GM21390 (cell line): ENCODE data around the gene FAM200B.
"Not testable (repeated sequence)": the region's sequence is repeated elsewhere in the genome, so short reads cannot be mapped to it uniquely, and the experiment has no call there.

ENCODE experiments used
- ATAC-seq: cut with Tn5 transposase; IDR thresholded peaks from one replicate; pipeline ENCODE4 v1.9.1; 2021; ENCODE audit not compliant: unreplicated experiment

FAM200B gene

DNA sequence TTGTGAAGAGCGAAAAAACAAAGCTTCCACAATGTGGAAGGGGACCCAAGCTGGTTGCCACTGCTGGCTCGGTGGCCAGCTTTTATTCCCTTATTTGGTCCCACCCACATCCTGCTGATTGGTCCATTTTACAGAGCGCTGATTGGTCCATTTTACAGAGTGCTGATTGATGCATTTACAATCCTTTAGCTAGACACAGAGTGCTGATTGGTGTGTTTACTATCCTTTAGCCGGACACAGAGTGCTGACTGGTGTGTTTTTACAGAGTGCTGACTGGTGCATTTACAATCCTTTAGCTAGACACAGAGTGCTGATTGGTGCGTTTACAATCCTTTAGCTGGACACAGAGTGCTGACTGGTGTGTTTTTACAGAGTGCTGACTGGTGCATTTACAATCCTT, 51.4 kb downstream of the FAM200B start:
- not testable (repeated sequence) for ATAC-seq

- ATAC-seq = no peak
Measured at GRCh38 chr4:15735536-15735935, 53.9 kb downstream of the FAM200B start.

- no peak for ATAC-seq
Measured at GRCh38 chr4:15736514-15737050, 55.0 kb downstream of the FAM200B start.

DNA sequence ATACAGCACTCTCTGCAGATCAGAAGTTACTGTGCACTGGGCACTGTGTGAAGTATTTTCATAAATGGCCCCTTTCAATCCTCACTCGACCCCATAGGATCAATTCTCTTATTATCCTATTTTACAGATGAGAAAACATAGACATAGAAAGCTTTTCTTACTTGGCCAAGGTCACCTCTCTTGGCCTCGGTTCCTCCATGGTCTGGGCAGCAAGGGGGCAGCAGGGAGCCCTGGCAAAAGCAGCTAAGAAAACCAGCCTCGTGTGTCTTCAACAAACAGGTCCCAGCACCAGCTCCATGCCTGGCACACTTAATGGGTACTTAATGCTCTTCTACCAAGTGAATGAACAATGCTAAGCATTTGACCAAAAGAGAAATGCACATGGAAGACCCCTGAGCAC, 55.6 kb downstream of the FAM200B start:
- ATAC-seq = no peak

GRCh38 chr4:15738877-15739276, 57.2 kb downstream of the FAM200B start:
- no peak for ATAC-seq
